Esophagus (tissue), 2 donors: ENCODE results near the gene PRPS1L1. TPM values are rescaled to one million over a fixed set of nuclear protein-coding genes. Genes with fewer than 3 reads are reported as not detected.

ENCODE experiments used
- H3K27ac ChIP-seq, 2 donors: one replicate each; pipeline ENCODE4 v1.5.1; 2013; ENCODE audit warnings: low read depth in 2 of 2, mild to moderate bottlenecking in 2 of 2, inconsistent platforms in 1 of 2, low read length in 1 of 2, moderate library complexity in 1 of 2
- H3K27me3 ChIP-seq, 2 donors: one replicate each; pipeline ENCODE4 v1.6.1; 2013; ENCODE audit warnings: low read length in 2 of 2, control low read depth in 1 of 2, mild to moderate bottlenecking in 1 of 2; ENCODE audit not compliant: insufficient read depth in 2 of 2, control insufficient read depth in 1 of 2
- H3K36me3 ChIP-seq, 2 donors: one replicate each; pipeline ENCODE4 v1.6.1; 2013; ENCODE audit warnings: low read length in 1 of 2; ENCODE audit not compliant: control insufficient read depth in 2 of 2, insufficient read depth in 2 of 2
- H3K4me1 ChIP-seq, 2 donors: one replicate each; pipeline ENCODE4 v1.6.1; 2013; ENCODE audit warnings: low read length in 1 of 2; ENCODE audit not compliant: control insufficient read depth in 2 of 2, insufficient read depth in 2 of 2
- H3K4me3 ChIP-seq, 2 donors: one replicate each; pipeline ENCODE4 v1.5.1; 2013; ENCODE audit warnings: low read length in 2 of 2, mild to moderate bottlenecking in 2 of 2, low read depth in 1 of 2, moderate library complexity in 1 of 2
- H3K9me3 ChIP-seq, 2 donors: one replicate each; pipeline ENCODE4 v1.6.1; 2013; ENCODE audit warnings: mild to moderate bottlenecking in 2 of 2, low read depth in 1 of 2, low read length in 1 of 2, moderate library complexity in 1 of 2; ENCODE audit not compliant: control insufficient read depth in 2 of 2, insufficient read depth in 1 of 2
- WGBS, 2 donors: extraction: QIAGEN DNeasy Blood & Tissue Kit; methylation state at CpG; one replicate each; pipeline ENCODE4 v1.1.7; 2013; 5-methylcytosine and 5-hydroxymethylcytosine counted together
- polyA plus RNA-seq, 2 donors: library from polyadenylated mRNA; stranded (reverse); fragments of 200-250 nt; gene quantifications; one replicate each; pipeline ENCODE4 v1.2.3, GENCODE V29; 2013
- donor health status: healthy with polysubstance abuse.
- donor health status: Bipolar disorder and iron deficiency.

PRPS1L1 gene
- polyA plus RNA-seq, 2 donors: not detected

- Histone ChIP-seq H3K4me1 (no peaks in the 10 kb centered on the region), H3K27ac (no peak overlapping the region), H3K4me3 (no peak overlapping the region), H3K36me3 (no peaks in the 10 kb centered on the region), H3K9me3 (no peaks in the 10 kb centered on the region), H3K27me3 (no peaks in the 10 kb centered on the region)
- WGBS, 2 donors: 72 to 73% methylated on average over 5 of the region's 5 CpGs
Observed at GRCh38 chr7:18018296-18019215, 9.1 kb downstream of the PRPS1L1 start.

GRCh38 chr7:18016547-18017444, 10.8 kb downstream of the PRPS1L1 start:
- no peak overlapping the region for H3K27ac ChIP-seq
- WGBS, 2 donors: 85% methylated on average over 9 of the region's 9 CpGs

GRCh38 chr7:18013936-18014335, 13.7 kb downstream of the PRPS1L1 start:
- Histone ChIP-seq H3K27me3 (no peaks in the 10 kb centered on the region), H3K36me3 (no peaks in the 10 kb centered on the region), H3K4me1 (no peaks in the 10 kb centered on the region), H3K4me3 (no peak overlapping the region), H3K9me3 (no peaks in the 10 kb centered on the region), H3K27ac (no peak overlapping the region)

More at GRCh38 chr7:18016547-18017444, 10.8 kb downstream of the PRPS1L1 start:
- Histone ChIP-seq H3K4me1 (no peaks in the 10 kb centered on the region), H3K9me3 (no peaks in the 10 kb centered on the region), H3K36me3 (no peaks in the 10 kb centered on the region), H3K27me3 (no peaks in the 10 kb centered on the region), H3K4me3 (no peak overlapping the region)

- WGBS, 2 donors: 88 to 93% methylated on average over 3 of the region's 3 CpGs
Observed at GRCh38 chr7:18004372-18004771, 23.3 kb downstream of the PRPS1L1 start.

GRCh38 chr7:18003286-18003994, 24.2 kb downstream of the PRPS1L1 start:
- H3K4me1 ChIP-seq: no peaks in the 10 kb centered on the region
- no peak overlapping the region for H3K4me3 ChIP-seq
- no peaks in the 10 kb centered on the region for H3K9me3 ChIP-seq
- H3K27ac ChIP-seq: no peak overlapping the region
- no peaks in the 10 kb centered on the region for H3K36me3 ChIP-seq
- H3K27me3 ChIP-seq: no peaks in the 10 kb centered on the region
- 51 to 64% methylated on average over 4 of the region's 4 CpGs for WGBS, 2 donors

More at GRCh38 chr7:18004372-18004771, 23.3 kb downstream of the PRPS1L1 start:
- Histone ChIP-seq H3K9me3 (no peaks in the 10 kb centered on the region), H3K27me3 (no peaks in the 10 kb centered on the region), H3K36me3 (no peaks in the 10 kb centered on the region), H3K4me1 (no peaks in the 10 kb centered on the region), H3K4me3 (no peak overlapping the region), H3K27ac (no peak overlapping the region)

- WGBS, 2 donors: 90 to 91% methylated on average over 2 of the region's 2 CpGs
- Histone ChIP-seq H3K36me3 (no peaks in the 10 kb centered on the region), H3K27me3 (no peaks in the 10 kb centered on the region), H3K4me1 (no peaks in the 10 kb centered on the region), H3K4me3 (no peak overlapping the region), H3K27ac (no peak overlapping the region), H3K9me3 (no peaks in the 10 kb centered on the region)
Observed at GRCh38 chr7:17998692-17999091, 29.0 kb downstream of the PRPS1L1 start.

GRCh38 chr7:17996442-17997223, 31.0 kb downstream of the PRPS1L1 start:
- no peaks in the 10 kb centered on the region for H3K9me3 ChIP-seq
- no peak overlapping the region for H3K4me3 ChIP-seq
- H3K27ac ChIP-seq: no peak overlapping the region
- no peaks in the 10 kb centered on the region for H3K4me1 ChIP-seq
- H3K36me3 ChIP-seq: no peaks in the 10 kb centered on the region
- H3K27me3 ChIP-seq: no peaks in the 10 kb centered on the region
- 0 to 2% methylated on average over 1 of the region's 1 CpG for WGBS, 2 donors

- WGBS, 2 donors: 86 to 87% methylated on average over 2 of the region's 2 CpGs
- Histone ChIP-seq H3K27ac (no peak overlapping the region), H3K36me3 (no peaks in the 10 kb centered on the region), H3K4me1 (no peaks in the 10 kb centered on the region), H3K9me3 (no peaks in the 10 kb centered on the region), H3K27me3 (no peaks in the 10 kb centered on the region), H3K4me3 (no peak overlapping the region)
Observed at GRCh38 chr7:17996040-17996439, 31.6 kb downstream of the PRPS1L1 start.
